SK-N-MC (cell line): Measurements from ENCODE around the gene DNMT3B.

Source experiments
- DNase-seq: peaks from one replicate; pipeline ENCODE4 v3.0.0-alpha.2; 2011; ENCODE audit warnings: low read depth, low spot score
- H3K27ac ChIP-seq: fragments of 200-600 bp; sonication (generic); 2 replicates; pipeline ENCODE4 v1.5.1; 2016; ENCODE audit warnings: mixed run types
- H3K36me3 ChIP-seq: fragments of 200-600 bp; sonication (generic); 2 replicates; pipeline ENCODE4 v1.6.1; 2017; ENCODE audit warnings: antibody characterized with exemption, low read length, mixed read lengths; ENCODE audit not compliant: insufficient read depth
- H3K4me3 ChIP-seq: fragments of 200-600 bp; sonication (generic); 2 replicates; pipeline ENCODE4 v1.5.1; 2016
- H3K9ac ChIP-seq: fragments of 200-600 bp; sonication (generic); 2 replicates; pipeline ENCODE4 v1.8.0; 2017; ENCODE audit warnings: mixed run types, mixed read lengths; ENCODE audit not compliant: insufficient read length
- H3K9me3 ChIP-seq: fragments of 200-600 bp; sonication (generic); 2 replicates; pipeline ENCODE4 v1.6.1; 2017; ENCODE audit warnings: low read depth, mild to moderate bottlenecking, antibody characterized with exemption, low read length, moderate library complexity, mixed read lengths
- EZH2 ChIP-seq: fragments of 200-600 bp; sonication (generic); IDR thresholded peaks from one replicate; pipeline ENCODE4 v1.6.1; 2017; ENCODE audit warnings: antibody characterized with exemption
- FOXP2 ChIP-seq: optimal IDR thresholded peaks from 2 replicates; pipeline ENCODE3; 2011; ENCODE audit warnings: mild to moderate bottlenecking, moderate library complexity; ENCODE audit not compliant: insufficient read depth; ENCODE audit errors: extremely low read length, control extremely low read depth
- POLR2AphosphoS5 ChIP-seq: IDR thresholded peaks from 2 replicates; pipeline ENCODE4 v1.6.1; 2012; ENCODE audit warnings: mild to moderate bottlenecking, low read depth, low read length, borderline replicate concordance

The DNMT3B gene

DNA sequence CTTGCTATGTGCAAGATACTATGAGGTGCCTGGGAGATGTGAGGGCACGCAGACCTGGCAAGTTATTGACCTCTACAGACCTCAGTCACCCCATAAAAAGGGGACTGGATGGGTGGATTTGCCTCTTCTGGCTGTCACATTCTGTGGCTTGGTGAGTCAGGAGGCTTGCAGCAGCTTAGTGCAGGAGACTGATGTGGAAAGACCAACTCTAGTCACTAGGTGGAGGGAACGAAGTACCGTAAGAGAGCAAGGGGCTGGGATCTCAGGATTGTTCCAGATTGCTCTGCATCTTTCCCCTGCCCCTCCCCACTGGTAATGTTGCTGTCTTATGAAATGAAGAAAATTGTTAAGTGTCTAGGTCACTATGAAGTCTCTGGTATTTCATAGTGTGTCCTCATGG, 60.9 kb downstream of the DNMT3B start:
- TF ChIP-seq FOXP2 (no peak), EZH2 (no peak), POLR2AphosphoS5 (no peak)
- Histone ChIP-seq H3K9ac (no peak overlapping the region), H3K36me3 (peaks cover 30% of the 10 kb centered on the region), H3K9me3 (no peaks in the 10 kb centered on the region), H3K4me3 (no peak overlapping the region), H3K27ac (no peak overlapping the region)
- no peak for DNase-seq

DNA sequence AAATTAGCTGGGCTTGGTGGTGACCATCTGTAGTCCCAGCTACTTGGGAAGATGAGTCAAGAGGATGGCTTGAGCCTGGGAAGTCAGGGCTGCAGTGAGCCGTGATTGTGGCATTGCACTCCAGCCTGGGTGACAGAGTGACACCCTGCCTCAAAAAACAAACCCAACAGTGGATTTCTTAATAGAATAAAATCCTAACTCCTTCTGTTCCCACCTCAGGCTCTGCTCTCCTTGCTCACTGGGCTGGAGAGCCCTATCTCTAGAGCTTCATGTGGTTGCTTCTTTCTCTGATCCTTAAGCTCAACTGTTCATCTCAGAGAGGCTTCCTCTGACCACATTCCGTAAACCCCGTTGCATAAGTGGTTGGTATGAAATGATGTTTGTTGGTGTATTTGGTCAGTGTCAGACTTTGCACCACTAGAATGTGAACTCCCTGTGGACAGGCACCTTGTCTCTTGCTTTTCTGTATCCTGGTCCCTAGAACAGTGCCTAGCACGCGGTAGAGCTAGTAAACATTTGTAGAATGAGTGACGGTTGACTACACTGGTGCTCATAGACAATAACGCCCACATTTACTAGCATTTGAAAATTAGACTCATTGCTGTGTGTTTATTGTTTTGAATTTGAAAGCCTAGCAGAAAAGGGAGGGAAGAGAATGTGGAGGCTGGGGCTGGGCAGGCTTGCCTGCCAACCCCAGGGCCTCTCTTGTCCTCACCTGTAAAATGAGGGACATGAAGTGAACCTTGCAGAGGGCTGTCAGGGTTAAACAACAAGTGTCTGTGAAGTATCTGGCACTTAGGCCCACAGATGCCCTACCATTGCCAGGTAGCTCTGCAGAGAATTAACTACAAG, 61.8 kb downstream of the DNMT3B start:
- H3K9ac ChIP-seq: no peak overlapping the region
- H3K4me3 ChIP-seq: no peak overlapping the region
- no peak for DNase-seq
- H3K36me3 ChIP-seq: peaks cover 39% of the 10 kb centered on the region
- TF ChIP-seq FOXP2 (no peak), EZH2 (no peak)
- no peaks in the 10 kb centered on the region for H3K9me3 ChIP-seq
- no peak overlapping the region for H3K27ac ChIP-seq

DNA sequence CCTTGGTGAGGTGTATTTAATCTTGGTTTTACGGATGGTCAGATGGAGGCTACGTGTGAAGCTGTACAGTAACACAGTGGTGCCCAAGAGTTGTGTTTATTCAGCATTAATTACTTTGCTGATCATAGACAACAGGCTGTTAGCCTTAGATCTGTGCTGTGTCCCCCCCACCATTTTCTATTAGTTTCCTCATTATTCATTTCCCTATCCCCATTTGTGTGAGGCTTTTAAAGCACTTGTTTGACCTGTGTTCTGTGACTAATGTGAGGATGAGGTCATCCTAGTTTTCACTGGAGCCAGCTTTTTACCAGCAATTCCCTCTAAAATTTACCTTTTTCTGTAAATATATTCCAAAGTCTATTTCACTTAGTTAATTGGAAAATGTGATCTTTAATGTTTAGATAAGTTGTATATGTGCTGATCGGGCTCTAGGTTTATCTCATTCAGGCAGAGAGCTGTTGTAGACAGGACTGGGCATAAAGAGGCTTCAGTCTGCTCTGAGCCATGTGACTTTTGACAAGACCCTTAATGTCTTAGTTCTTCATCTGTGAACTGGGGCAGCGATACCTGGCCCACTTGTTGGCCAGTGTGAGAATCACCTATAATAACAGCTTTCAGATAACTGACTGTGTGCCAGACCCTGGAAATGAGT, 66.0 kb downstream of the DNMT3B start:
- Histone ChIP-seq H3K36me3 (peaks cover 69% of the 10 kb centered on the region), H3K27ac (no peak overlapping the region), H3K9me3 (no peaks in the 10 kb centered on the region), H3K9ac (no peak overlapping the region), H3K4me3 (no peak overlapping the region)
- TF ChIP-seq POLR2AphosphoS5 (no peak), EZH2 (no peak), FOXP2 (no peak)
- no peak for DNase-seq

DNA sequence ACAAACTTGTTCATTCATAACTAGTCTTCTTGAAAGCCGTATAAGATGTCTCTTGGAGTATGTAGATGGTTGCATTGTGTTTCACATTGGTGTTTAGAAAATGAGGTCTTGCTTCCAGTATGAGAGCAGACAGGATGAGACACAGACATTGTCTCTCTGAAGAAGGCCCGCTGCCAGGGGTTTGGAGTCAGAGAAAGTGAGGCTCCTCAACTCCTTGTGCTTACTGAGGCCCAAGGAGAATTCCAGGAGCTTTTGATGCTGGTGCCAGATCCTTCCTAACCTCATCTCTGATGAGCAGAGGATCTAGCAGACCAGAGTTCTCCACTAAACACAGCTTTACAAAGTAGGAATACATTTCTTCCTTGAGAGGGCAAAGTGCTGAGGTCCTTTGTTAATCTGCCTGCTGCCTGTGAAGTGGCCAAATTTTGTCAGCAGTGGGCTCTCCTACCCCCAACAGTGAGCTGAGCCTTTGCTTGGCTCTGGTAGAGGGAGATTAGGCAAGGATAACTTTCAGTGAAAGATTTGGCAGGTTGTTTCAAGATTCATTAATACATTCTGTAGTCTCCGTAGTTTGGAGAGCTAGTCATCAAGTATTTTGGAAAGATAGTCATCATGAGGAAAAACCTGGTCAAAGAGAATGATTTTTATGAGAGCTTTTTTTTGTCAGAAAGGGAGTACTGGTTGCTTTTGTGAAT, 67.3 kb downstream of the DNMT3B start:
- Histone ChIP-seq H3K27ac (no peak overlapping the region), H3K9me3 (no peaks in the 10 kb centered on the region), H3K36me3 (peaks cover 82% of the 10 kb centered on the region), H3K4me3 (no peak overlapping the region), H3K9ac (no peak overlapping the region)
- TF ChIP-seq FOXP2: no peak
- TF ChIP-seq POLR2AphosphoS5: no peak
- no peak for TF ChIP-seq EZH2
- DNase-seq: no peak

DNA sequence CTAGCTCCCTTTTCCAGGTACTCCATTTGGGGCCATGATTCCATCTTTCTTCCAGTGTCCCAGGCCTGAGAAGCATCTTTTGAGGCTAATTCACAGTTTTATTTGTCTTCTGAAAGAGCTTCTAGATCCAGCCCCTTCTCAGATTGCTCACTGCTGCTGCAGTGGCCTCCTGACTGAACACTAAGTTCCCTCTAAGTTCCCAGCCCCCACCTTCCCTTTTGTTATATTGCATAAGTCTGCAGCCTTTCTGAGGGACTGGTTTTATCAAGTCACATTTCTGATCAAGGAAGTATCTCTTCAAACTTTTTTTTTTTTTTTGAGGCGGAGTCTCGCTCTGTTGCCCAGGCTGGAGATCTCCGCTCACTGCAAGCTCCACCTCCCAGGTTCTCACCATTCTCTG, 68.3 kb downstream of the DNMT3B start:
- Histone ChIP-seq H3K9ac (no peak overlapping the region), H3K36me3 (peaks cover 85% of the 10 kb centered on the region), H3K9me3 (no peaks in the 10 kb centered on the region), H3K4me3 (no peak overlapping the region), H3K27ac (no peak overlapping the region)
- no peak for DNase-seq
- TF ChIP-seq EZH2 (no peak), POLR2AphosphoS5 (no peak), FOXP2 (no peak)

DNA sequence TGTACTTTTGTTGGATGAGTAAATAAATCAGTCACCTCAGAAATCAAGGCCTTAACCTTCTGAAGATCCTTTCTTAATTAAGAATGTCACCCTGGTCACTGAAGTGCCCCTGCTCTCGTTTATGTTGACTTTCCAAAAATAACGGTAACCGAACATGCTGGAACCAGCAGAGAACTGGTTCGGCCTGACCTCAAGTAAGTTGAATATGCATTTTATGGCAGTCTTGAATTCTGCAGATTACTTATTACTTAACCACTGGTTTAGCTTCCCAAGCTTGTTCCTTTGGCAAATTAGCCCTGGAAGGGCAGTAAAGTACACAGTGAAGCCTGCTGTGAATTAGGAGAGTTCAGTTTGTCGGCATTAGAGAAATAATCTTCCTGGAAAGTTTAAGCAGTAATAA, 69.8 kb downstream of the DNMT3B start:
- Histone ChIP-seq H3K36me3 (peaks cover 88% of the 10 kb centered on the region), H3K27ac (no peak overlapping the region), H3K9ac (no peak overlapping the region), H3K9me3 (no peaks in the 10 kb centered on the region), H3K4me3 (no peak overlapping the region)
- TF ChIP-seq EZH2: no peak
- TF ChIP-seq FOXP2: no peak
- no peak for TF ChIP-seq POLR2AphosphoS5
- DNase-seq: no peak

DNA sequence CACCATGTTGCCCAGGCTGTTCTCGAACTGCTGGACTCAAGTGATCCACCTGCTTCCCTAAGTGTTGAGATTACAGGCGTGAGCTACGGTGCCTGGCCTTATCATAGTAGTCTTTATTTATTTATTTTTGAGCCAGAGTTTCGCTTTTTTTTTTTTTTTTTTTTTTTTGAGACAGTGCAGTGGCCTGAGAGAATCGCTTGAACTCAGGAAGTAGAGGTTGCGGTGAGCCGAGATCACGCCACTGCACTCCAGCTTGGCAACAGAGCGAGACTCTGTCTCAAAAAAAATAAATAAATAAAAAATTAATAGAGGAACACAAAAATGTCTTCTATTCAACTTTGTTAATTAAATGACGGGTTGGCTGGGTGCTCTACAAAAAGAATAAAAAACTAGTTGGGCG, 70.5 kb downstream of the DNMT3B start:
- H3K4me3 ChIP-seq: no peak overlapping the region
- TF ChIP-seq POLR2AphosphoS5: no peak
- no peaks in the 10 kb centered on the region for H3K9me3 ChIP-seq
- DNase-seq: no peak
- no peak overlapping the region for H3K27ac ChIP-seq
- peaks cover 87% of the 10 kb centered on the region for H3K36me3 ChIP-seq
- no peak overlapping the region for H3K9ac ChIP-seq

DNA sequence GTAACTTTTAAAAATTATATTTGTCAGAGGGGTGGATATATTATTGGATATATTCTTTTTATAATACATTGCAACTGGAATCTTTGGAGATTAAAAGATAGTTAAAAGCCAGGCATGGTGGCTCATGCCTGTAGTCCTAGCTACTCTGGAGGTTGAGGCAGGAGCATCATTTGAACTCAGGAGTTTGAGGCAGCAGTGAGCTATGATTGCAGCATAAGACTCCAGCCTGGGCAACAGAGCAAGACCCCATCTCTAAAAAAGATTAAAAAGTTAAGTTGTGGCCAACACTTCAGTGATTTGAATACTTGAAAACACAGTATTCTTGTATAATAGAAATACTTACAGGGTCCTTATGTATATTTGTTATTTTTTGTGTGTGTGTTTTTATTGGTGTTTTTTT, 72.8 kb downstream of the DNMT3B start:
- no peak for TF ChIP-seq FOXP2
- TF ChIP-seq EZH2: no peak
- no peak for TF ChIP-seq POLR2AphosphoS5
- no peak overlapping the region for H3K27ac ChIP-seq
- H3K36me3 ChIP-seq: peaks cover 87% of the 10 kb centered on the region
- H3K9me3 ChIP-seq: no peaks in the 10 kb centered on the region
- H3K4me3 ChIP-seq: no peak overlapping the region
- no peak for DNase-seq
- no peak overlapping the region for H3K9ac ChIP-seq
